Central memory CD8-positive, alpha-beta T cell (primary cell): ENCODE measurements around the gene EIF4G2.

Experiments
- ATAC-seq: fragments of 150-1000 bp; cut with Tn5 transposase; replicated peaks from 2 replicates; pipeline ENCODE4 v1.10.0; 2022; ENCODE audit warnings: mild to moderate bottlenecking, moderate FRiP score, moderate number of reproducible peaks; ENCODE audit not compliant: poor library complexity, severe bottlenecking; ENCODE audit errors: extremely low read depth
- DNase-seq, 2 donors: peaks; one replicate each; pipeline ENCODE4 v3.0.0; 2021; ENCODE audit warnings: low spot score in 2 of 2
- H3K27ac Mint-ChIP-seq: one replicate; pipeline ENCODE4 v1.8.0; 2022; ENCODE audit warnings: low read depth, mild to moderate bottlenecking, moderate library complexity, mixed read lengths
- H3K27me3 Mint-ChIP-seq: one replicate; pipeline ENCODE4 v1.8.0; 2022; ENCODE audit warnings: mixed read lengths
- H3K36me3 Mint-ChIP-seq: one replicate; pipeline ENCODE4 v1.8.0; 2022; ENCODE audit warnings: mild to moderate bottlenecking, moderate library complexity, mixed read lengths; ENCODE audit not compliant: insufficient read depth
- H3K4me1 Mint-ChIP-seq: one replicate; pipeline ENCODE4 v1.8.0; 2022; ENCODE audit warnings: mixed read lengths
- H3K4me3 Mint-ChIP-seq: one replicate; pipeline ENCODE4 v1.8.0; 2022; ENCODE audit warnings: mild to moderate bottlenecking, moderate library complexity, mixed read lengths
- H3K9me3 Mint-ChIP-seq: one replicate; pipeline ENCODE4 v1.8.0; 2022; ENCODE audit warnings: mixed read lengths

Gene EIF4G2

DNA sequence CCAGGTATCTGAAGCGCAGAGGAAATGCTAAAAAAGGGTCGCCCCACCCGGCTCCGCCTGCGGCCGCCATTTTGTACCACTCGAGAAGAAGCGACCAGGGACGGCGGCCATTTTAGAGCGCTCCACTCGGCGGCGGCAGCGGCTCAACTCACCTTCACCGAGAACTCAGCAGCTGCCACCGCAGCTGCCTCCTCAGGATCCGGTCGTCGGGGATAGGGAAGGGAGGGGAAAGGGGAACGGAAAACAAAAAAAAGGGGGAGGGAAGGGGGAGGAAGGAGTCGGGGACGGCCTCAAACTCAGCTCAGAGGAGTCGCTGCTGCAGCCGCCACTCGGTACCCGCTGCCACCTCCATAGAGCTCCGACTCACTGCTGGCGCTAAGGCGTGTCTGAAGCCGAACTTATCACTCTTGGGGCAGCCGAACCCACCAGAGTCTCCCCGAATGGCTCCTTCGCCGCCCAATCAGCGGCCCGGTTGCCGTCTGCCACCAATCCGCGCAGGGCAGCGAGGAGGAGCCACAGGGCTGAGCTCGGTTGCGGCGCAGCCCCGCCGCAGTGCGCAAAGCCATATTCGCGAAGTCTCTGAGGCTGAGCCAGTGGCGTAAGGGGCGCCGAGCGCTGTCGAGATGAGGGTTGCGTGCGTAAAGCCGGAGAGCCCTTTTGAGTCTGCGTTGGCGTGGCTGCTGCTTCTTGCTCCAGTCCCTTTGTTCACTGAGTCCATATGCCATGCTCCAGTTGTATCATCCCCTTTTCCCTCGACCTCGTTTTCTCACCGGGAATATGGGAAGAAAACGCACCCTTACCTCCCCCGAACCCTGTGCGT lies at the start of gene EIF4G2:
EIF4G2 (minus strand) TSS at position 374 of the 820 bp plus-strand sequence.
- H3K4me3 Mint-ChIP-seq, result peak within 1 kb of the TSS; percentile 96
- ATAC-seq (peak; percentile 93), DNase-seq (peak; percentile 96 to 99)
- H3K9me3 Mint-ChIP-seq, result no peaks in the 10 kb centered on the region
- H3K36me3 Mint-ChIP-seq, result peaks cover 55% of the 10 kb centered on the region
- H3K4me1 Mint-ChIP-seq, result peaks cover 49% of the 10 kb centered on the region
- no peaks in the 10 kb centered on the region for H3K27me3 Mint-ChIP-seq
- peak within 1 kb of the TSS; percentile 98 for H3K27ac Mint-ChIP-seq

DNA sequence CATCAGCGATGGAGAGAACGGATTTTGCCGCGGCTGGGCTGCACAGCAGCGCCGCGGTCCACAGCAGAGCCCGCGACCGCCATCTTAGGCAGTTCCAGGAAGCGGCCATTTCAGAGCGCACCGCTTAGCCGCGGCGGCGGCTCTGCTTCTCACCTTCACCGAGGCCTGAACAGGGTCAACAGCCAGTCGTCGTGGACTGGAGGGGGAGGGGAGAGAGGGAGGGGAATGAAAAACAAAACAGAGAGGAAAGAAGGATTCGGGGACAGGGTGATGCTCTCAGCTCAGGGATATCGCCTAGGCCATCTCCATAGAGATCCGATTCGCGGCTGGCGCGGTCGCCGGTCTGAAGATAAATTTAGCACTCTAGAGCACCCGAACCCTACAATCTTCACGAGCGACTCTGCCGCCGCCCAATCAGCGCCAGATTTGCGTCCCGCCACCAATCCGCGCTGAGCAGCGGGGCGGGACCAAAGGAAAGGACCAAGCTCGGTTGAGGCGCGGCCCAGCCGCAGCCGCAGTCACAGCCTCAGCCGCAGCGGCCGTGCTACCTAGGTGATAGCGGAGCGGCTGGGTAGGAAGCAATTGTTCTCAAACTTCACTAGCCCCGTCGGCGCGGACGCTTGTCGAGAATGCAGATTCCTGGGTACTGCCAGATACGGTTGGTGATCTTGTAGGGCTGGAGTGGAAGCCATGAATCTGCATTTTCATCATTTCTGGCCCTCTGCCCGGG lies 49.1 kb upstream of the EIF4G2 start, which contains the start of gene ZBED5:
ZBED5 (minus strand) TSS at position 345 of the 730 bp plus-strand sequence. CDS start 3,108 bp downstream, outside the sequence.
- no peaks in the 10 kb centered on the region for H3K27me3 Mint-ChIP-seq
- H3K4me1 Mint-ChIP-seq, result peaks cover 41% of the 10 kb centered on the region
- H3K9me3 Mint-ChIP-seq, result no peaks in the 10 kb centered on the region
- DNase-seq, result peak; percentile 87 to 93
- peaks cover 42% of the 10 kb centered on the region for H3K36me3 Mint-ChIP-seq
- peak within 1 kb of the TSS; percentile 95 for H3K27ac Mint-ChIP-seq
- H3K4me3 Mint-ChIP-seq, result peak within 1 kb of the TSS; percentile 91
- ATAC-seq, result peak; percentile 88

DNA sequence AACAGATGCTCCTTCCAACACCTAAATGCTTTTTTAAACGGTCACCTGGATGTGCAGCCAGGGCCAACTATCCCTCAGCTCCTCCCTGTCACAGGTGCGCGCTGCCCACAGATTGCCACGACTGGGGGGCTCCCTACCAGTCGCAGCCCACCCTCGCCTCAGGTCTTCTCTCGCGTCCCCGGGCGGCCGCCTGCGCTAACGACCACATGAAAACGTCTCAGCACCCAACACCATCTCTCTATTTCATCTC lies 48.7 kb upstream of the EIF4G2 start:
- H3K36me3 Mint-ChIP-seq, result peaks cover 45% of the 10 kb centered on the region
- peaks cover 42% of the 10 kb centered on the region for H3K4me1 Mint-ChIP-seq
- no peaks in the 10 kb centered on the region for H3K9me3 Mint-ChIP-seq
- peak overlapping the region; percentile 91 for H3K4me3 Mint-ChIP-seq
- DNase-seq (no peak), ATAC-seq (no peak)
- peak overlapping the region; percentile 95 for H3K27ac Mint-ChIP-seq
- no peaks in the 10 kb centered on the region for H3K27me3 Mint-ChIP-seq

DNA sequence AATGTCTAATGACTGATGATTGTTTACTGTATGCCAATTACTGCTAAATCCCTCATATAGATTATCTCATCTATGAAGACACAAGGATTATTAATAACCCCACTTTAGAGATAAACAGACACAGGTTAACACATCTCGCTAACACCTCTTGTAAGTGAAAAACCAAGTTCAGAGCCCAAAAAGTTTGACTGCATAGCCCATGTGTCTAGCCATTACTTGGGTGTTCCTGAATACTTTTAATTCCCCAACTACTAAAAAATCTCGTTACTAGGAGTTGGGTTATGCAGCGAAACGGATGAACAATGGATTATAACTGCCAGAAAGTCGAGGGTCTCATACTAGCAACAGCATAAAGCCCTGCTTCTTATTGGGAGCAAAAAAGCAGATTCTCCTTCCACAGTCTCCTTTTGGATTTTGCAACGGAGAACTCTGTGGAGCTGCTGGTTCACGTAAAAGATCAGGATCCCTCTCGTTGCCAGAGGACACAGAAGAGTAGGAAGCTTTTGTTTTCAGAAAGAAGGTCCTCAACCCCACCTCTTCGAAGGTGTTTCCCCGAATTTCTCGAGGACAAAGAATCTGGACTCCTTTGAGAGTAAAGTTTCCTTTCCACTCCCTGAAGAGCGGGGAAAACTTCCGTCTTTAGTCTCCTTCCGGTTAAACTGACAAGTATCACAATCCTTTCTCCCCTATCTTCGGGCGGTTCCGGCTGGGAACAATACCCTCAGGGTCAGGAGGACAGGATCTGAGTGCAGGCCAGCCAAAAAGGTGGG lies 48.1 kb upstream of the EIF4G2 start:
- ATAC-seq (no peak), DNase-seq (no peak)
- Mint-ChIP-seq H3K27ac (peak overlapping the region; percentile 95), H3K27me3 (no peaks in the 10 kb centered on the region), H3K4me3 (peak overlapping the region; percentile 91), H3K36me3 (peaks cover 49% of the 10 kb centered on the region), H3K4me1 (peaks cover 47% of the 10 kb centered on the region), H3K9me3 (no peaks in the 10 kb centered on the region)

DNA sequence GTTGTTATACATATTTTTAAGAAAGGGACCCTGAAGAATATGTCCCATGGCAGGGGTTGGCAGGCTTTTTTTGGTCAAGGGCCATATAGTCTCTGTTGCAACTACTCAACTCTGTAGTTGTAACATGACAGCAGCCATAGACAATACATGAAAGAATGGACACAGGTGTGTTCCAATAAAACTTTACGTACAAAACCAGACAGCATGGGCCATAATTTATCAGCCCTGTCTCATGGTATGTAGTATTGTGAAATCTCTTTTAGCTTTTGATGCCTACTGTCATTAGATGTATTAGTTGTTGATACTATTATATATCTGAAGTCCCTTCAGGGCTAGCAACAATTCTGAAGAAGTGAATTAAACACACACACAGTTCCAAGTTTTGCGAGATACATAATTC lies 46.6 kb upstream of the EIF4G2 start:
- H3K36me3 Mint-ChIP-seq, result peaks cover 49% of the 10 kb centered on the region
- DNase-seq (no peak), ATAC-seq (no peak)
- no peak overlapping the region for H3K27ac Mint-ChIP-seq
- H3K27me3 Mint-ChIP-seq, result no peaks in the 10 kb centered on the region
- peaks cover 47% of the 10 kb centered on the region for H3K4me1 Mint-ChIP-seq
- no peaks in the 10 kb centered on the region for H3K9me3 Mint-ChIP-seq
- no peak overlapping the region for H3K4me3 Mint-ChIP-seq

DNA sequence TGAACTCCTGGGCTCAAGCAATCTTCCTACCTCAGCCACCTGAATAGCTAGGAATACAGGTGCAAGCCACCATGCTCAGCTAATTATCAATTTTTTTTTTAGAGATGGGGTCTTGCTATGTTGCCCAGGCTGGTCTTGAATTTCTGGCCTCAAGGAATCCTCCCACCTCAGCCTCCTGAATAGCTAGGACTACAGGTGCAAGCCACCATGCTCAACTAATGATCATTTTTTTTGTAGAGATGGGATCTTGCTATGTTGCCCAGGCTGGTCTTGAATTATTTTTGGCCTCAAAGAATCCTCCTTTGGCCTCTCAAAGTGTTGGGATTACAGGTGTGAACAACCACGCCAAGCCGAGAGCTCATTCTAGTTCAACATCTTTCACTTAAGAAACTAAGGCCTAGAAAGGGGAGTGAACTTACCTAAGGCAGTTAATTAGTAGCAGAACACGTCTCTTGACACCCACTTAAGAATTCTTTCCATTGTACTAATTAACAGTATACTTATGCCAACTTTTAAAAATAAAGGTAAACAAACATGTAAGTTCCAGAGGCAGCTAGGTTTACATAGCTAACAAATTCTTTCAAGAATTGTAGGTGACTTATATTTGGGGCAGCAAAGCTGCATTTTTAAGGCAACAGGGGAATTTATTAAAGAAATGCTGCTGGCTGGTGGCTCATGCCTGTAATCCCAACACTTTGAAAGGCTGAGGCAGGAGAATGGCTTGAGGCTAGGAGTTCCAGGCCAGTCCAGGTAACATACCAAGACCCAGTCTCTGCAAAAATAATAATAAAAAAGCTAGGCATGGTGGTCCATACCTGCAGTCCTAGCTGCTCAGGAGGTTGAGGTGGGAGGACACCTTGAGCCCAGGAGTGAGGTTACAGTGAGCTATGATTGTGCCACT lies 39.5 kb upstream of the EIF4G2 start:
- no peak for DNase-seq
- Mint-ChIP-seq H3K36me3 (peaks cover 12% of the 10 kb centered on the region), H3K27ac (no peak overlapping the region), H3K9me3 (no peaks in the 10 kb centered on the region), H3K27me3 (no peaks in the 10 kb centered on the region), H3K4me3 (no peak overlapping the region), H3K4me1 (peaks cover 22% of the 10 kb centered on the region)
- no peak for ATAC-seq

DNA sequence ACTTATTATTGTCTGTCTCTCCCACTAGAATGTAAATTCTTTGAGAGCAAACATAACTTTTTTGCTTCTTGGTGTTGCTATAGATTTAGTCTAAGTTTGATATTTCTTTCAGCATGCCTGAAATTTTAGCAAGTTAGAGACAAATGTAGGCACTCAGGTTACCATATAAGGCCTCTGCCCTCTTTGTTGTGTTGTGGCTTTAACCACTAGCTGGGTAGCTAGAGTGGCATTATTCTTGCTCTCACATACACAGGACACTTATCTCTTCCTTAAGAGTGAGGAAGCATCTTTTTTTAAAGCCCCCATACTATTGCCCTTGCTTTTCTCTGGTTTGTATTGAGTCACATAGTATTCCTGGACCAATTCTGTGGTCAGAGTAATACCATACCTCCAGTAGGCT lies 37.9 kb upstream of the EIF4G2 start:
- peaks cover 15% of the 10 kb centered on the region for H3K4me1 Mint-ChIP-seq
- H3K27me3 Mint-ChIP-seq, result no peaks in the 10 kb centered on the region
- no peaks in the 10 kb centered on the region for H3K9me3 Mint-ChIP-seq
- H3K4me3 Mint-ChIP-seq, result no peak overlapping the region
- ATAC-seq, result no peak
- peak overlapping the region; percentile 5 for H3K27ac Mint-ChIP-seq
- DNase-seq, result no peak
- H3K36me3 Mint-ChIP-seq, result peaks cover 2% of the 10 kb centered on the region

DNA sequence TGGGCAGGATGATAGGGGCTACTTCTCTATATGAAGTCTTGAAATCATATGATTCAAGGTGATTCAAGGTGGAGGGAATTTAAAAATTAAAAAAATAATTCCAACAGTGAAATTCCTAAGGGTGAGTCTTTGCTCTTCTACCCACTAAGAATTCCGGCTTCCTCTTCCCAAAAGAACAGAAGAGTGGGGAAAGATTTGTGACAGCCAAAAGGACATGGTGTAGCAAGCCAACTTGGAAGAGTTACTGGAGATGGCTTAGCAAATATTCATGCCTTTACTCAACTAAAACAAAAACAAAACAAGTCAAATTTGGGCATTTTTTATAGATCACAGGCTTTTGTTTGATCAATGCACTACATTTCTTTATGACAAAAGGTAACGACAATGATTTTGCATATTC lies 36.9 kb upstream of the EIF4G2 start:
- no peak overlapping the region for H3K4me3 Mint-ChIP-seq
- H3K36me3 Mint-ChIP-seq, result peaks cover 2% of the 10 kb centered on the region
- no peak overlapping the region for H3K27ac Mint-ChIP-seq
- no peak for DNase-seq
- no peaks in the 10 kb centered on the region for H3K27me3 Mint-ChIP-seq
- H3K4me1 Mint-ChIP-seq, result peaks cover 15% of the 10 kb centered on the region
- H3K9me3 Mint-ChIP-seq, result no peaks in the 10 kb centered on the region
- ATAC-seq, result no peak

DNA sequence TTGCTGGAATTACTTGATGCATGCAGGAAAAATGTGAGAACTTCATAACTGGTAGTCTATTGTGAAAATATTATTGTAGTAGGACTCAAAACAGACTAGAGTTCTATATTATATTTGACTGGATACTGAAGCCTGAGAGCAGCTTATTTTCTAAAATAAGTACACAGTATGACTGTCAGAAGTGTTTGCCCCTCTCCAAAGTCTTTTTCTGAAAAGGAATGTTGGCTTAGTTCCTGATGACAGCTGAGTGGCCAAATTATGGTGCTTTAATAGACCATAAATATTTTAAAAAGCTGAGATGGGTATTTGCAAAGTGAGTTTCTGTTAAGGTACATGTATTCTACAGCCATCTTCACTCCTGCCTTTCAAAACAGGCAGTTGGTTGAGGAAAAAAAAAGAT lies 36.1 kb upstream of the EIF4G2 start:
- H3K4me1 Mint-ChIP-seq, result peaks cover 14% of the 10 kb centered on the region
- H3K36me3 Mint-ChIP-seq, result peaks cover 2% of the 10 kb centered on the region
- H3K27ac Mint-ChIP-seq, result no peak overlapping the region
- ATAC-seq, result no peak
- no peak overlapping the region for H3K4me3 Mint-ChIP-seq
- DNase-seq, result no peak
- H3K9me3 Mint-ChIP-seq, result no peaks in the 10 kb centered on the region
- no peaks in the 10 kb centered on the region for H3K27me3 Mint-ChIP-seq

DNA sequence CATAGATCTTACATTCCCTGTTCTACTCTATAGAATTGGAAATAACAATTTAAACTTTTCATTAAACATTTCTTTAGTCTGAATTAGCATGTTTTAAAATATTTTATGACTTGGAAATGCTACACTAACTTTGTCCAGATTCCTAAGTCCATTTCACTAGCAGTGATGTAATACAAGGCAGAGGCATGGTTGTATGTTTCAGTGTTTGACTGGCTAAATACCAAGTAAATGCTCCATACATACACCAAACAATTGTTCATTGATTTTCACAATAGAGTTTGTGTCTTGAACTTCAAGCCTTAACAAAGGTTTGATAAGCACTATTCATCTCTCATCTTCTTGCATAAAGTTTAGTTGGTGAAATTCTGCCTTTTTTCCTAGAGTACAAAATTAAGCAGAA lies 35.6 kb upstream of the EIF4G2 start:
- H3K36me3 Mint-ChIP-seq, result peaks cover 2% of the 10 kb centered on the region
- H3K27me3 Mint-ChIP-seq, result no peaks in the 10 kb centered on the region
- DNase-seq (no peak), ATAC-seq (no peak)
- H3K9me3 Mint-ChIP-seq, result no peaks in the 10 kb centered on the region
- no peak overlapping the region for H3K4me3 Mint-ChIP-seq
- peaks cover 10% of the 10 kb centered on the region for H3K4me1 Mint-ChIP-seq
- no peak overlapping the region for H3K27ac Mint-ChIP-seq

DNA sequence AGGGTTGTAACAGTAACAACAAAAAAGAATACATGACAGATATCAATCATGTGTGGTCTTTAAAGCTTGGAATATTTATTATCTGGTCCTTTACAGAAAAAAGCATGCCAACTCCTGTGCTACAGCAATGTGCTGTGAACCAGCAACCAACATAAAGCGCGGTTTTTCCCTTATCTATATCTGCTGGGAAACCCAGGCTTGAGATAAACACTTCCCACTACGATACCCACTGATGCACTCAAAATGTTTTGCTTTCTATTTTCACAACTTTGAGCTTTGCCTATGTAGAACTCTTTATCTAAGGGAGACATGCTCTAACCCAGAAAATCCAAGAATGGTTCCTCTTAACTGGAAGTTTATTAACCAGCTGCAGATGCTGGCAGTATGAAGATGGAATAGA lies 30.2 kb upstream of the EIF4G2 start:
- H3K4me1 Mint-ChIP-seq, result no peaks in the 10 kb centered on the region

DNA sequence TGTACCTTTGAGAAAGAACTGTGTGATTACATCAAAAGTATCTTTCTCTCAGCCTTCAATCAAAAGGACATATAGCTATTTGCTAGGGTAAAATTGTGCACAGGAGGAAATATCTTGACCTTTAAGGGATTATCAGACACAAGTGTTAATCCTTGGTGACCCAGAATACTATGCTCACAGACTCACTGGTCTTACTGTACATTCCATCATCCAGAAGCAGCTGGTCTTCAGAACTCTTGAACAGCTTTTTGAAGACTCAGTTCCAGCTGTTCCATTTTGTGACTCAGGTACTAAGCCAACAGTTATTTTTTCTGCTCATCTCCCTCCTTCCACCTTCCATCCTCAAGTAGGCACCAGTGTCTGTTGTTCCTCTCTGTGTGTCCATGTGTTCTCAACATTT lies 29.4 kb upstream of the EIF4G2 start:
- ATAC-seq (no peak), DNase-seq (no peak)
- Mint-ChIP-seq H3K4me3 (no peak overlapping the region), H3K27me3 (no peaks in the 10 kb centered on the region), H3K27ac (no peak overlapping the region), H3K4me1 (no peaks in the 10 kb centered on the region), H3K36me3 (no peaks in the 10 kb centered on the region), H3K9me3 (no peaks in the 10 kb centered on the region)

More for the DNA sequence above, 30.2 kb upstream of the EIF4G2 start:
- no peaks in the 10 kb centered on the region for H3K27me3 Mint-ChIP-seq
- ATAC-seq (no peak), DNase-seq (no peak)
- H3K36me3 Mint-ChIP-seq, result no peaks in the 10 kb centered on the region
- no peak overlapping the region for H3K27ac Mint-ChIP-seq
- no peaks in the 10 kb centered on the region for H3K9me3 Mint-ChIP-seq
- no peak overlapping the region for H3K4me3 Mint-ChIP-seq
